Ovary (tissue), 3 donors: ENCODE measurements around the gene PHF11.

Experiments used
- CTCF ChIP-seq, 3 donors: fragments of 450-650 bp in 2 of 3; fragments of 200-600 bp in 1 of 3; IDR thresholded peaks; one replicate each; pipeline versions ENCODE4 v1.5.1 to v1.8.0; 2016 to 2022; ENCODE audit warnings: antibody characterized with exemption in 3 of 3, mild to moderate bottlenecking in 1 of 3
- EP300 ChIP-seq: sonication (generic); formaldehyde crosslinking; IDR thresholded peaks from one replicate; pipeline ENCODE4 v1.6.1; 2017; ENCODE audit warnings: antibody characterized with exemption
- POLR2A ChIP-seq: fragments of 450-650 bp; IDR thresholded peaks from one replicate; pipeline ENCODE4 v1.6.1; 2017; ENCODE audit warnings: antibody characterized with exemption, mild to moderate bottlenecking, moderate library complexity
- donor health status: DM: no; HTN: no; CAD: no.

GRCh38 chr13:49494645-49495044 is 1.1 kb upstream of the PHF11 start:
- no peak for TF ChIP-seq CTCF (IDR thresholded peaks at IDR 0.05)
- no peak for TF ChIP-seq POLR2A
- no peak for TF ChIP-seq EP300
